ENCODE measurements around the gene MAP1LC3B2. TPM values are rescaled to one million over a fixed set of nuclear protein-coding genes. Genes with fewer than 3 reads are reported as not detected.

The MAP1LC3B2 gene
- total RNA-seq, 1 experiment from 2014 or later = 1.5 TPM

- DNase-seq = no peak
- H3K4me2 ChIP-seq (ENCODE audit: insufficient read depth, insufficient read length, low read length) = no peak overlapping the region
- H3K18ac ChIP-seq (ENCODE audit: insufficient read length, low read depth, low read length) = no peak overlapping the region
- H3K27me3 Mint-ChIP-seq (ENCODE audit: low read depth) = peaks cover 21% of the 10 kb centered on the region
- no peak overlapping the region for H3K14ac ChIP-seq (ENCODE audit: insufficient read depth, low read length)
- no peaks in the 10 kb centered on the region for H4K20me1 ChIP-seq (ENCODE audit: control insufficient read depth, insufficient read depth, insufficient read length)
- H3K27ac Mint-ChIP-seq = no peak overlapping the region
- no peak overlapping the region for H3K56ac ChIP-seq (ENCODE audit: insufficient read length, low read depth, low read length)
- no peak overlapping the region for H4K91ac ChIP-seq (ENCODE audit: insufficient read length, low read depth, low read length)
- no peak overlapping the region for H4K5ac ChIP-seq (ENCODE audit: insufficient read length, low read depth, low read length)
- H3K9ac ChIP-seq (ENCODE audit: extremely low read depth, insufficient read length, low read length) = no peak overlapping the region
- no peak overlapping the region for H4K8ac ChIP-seq (replicated peaks; ENCODE audit: insufficient read length, low read depth, low read length)
- no peak overlapping the region for H3K4ac ChIP-seq (ENCODE audit: low read depth, low read length)
- no peak overlapping the region for H3K4me3 Mint-ChIP-seq
- peaks cover 30 to 48% of the 10 kb centered on the region in 2 experiments for H3K4me1 Mint-ChIP-seq
- no peaks in the 10 kb centered on the region for H3K79me2 ChIP-seq (ENCODE audit: insufficient read depth, low read length)
- H2BK120ac ChIP-seq (ENCODE audit: low read depth, low read length, poor library complexity, severe bottlenecking) = no peak overlapping the region
- no peaks in the 10 kb centered on the region for H3K79me1 ChIP-seq (ENCODE audit: insufficient read depth, low read depth, low read length, poor library complexity, severe bottlenecking)
- no peak overlapping the region for H2BK15ac ChIP-seq (ENCODE audit: low read depth, low read length)
- no peaks in the 10 kb centered on the region for H3K27me3 ChIP-seq (ENCODE audit: insufficient read depth, low read length)
- H2AK5ac ChIP-seq (ENCODE audit: insufficient read length, low read length) = no peak overlapping the region
- no peak overlapping the region for H3K23ac ChIP-seq (ENCODE audit: insufficient read length, low read depth, low read length)
- peaks cover 6% of the 10 kb centered on the region; the same call in 1 of the 2 replicates for H3K4me1 ChIP-seq (ENCODE audit: insufficient read depth, low read length)
- H2AFZ ChIP-seq (ENCODE audit: low read length) = no peak overlapping the region
- no peaks in the 10 kb centered on the region for H3K9me3 Mint-ChIP-seq
- TF ChIP-seq, protein P1, sequence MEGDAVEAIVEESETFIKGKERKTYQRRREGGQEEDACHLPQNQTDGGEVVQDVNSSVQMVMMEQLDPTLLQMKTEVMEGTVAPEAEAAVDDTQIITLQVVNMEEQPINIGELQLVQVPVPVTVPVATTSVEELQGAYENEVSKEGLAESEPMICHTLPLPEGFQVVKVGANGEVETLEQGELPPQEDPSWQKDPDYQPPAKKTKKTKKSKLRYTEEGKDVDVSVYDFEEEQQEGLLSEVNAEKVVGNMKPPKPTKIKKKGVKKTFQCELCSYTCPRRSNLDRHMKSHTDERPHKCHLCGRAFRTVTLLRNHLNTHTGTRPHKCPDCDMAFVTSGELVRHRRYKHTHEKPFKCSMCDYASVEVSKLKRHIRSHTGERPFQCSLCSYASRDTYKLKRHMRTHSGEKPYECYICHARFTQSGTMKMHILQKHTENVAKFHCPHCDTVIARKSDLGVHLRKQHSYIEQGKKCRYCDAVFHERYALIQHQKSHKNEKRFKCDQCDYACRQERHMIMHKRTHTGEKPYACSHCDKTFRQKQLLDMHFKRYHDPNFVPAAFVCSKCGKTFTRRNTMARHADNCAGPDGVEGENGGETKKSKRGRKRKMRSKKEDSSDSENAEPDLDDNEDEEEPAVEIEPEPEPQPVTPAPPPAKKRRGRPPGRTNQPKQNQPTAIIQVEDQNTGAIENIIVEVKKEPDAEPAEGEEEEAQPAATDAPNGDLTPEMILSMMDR (conservative IDR thresholded peaks at IDR 0.05) = no peak
- no peak overlapping the region for H2BK5ac ChIP-seq (ENCODE audit: insufficient read length, low read length)
- H2BK12ac ChIP-seq (ENCODE audit: insufficient read length, low read depth, low read length) = no peak overlapping the region
- WGBS (ENCODE audit: extremely low coverage, insufficient read length, low lambda C conversion rate) = no CpG with 5 or more reads among the region's 2 CpGs
- no peak overlapping the region for H3K27ac ChIP-seq (ENCODE audit: insufficient read length, low read depth, low read length)
- H3T11ph ChIP-seq (ENCODE audit: low read length) = no peak overlapping the region
- H3K36me3 Mint-ChIP-seq (ENCODE audit: insufficient read depth in 1 of 3, low read depth in 3 of 3) = no peaks in the 10 kb centered on the region; a peak in 1 of 7 replicates
- H3K23me2 ChIP-seq (ENCODE audit: insufficient read length, low read depth, low read length, poor library complexity, severe bottlenecking) = peaks cover 12% of the 10 kb centered on the region
- H3K9me3 ChIP-seq (ENCODE audit: control insufficient read depth, low read depth, low read length) = no peaks in the 10 kb centered on the region
- H2BK20ac ChIP-seq (ENCODE audit: low read depth, low read length, poor library complexity, severe bottlenecking) = no peak overlapping the region
These were observed 29.5 kb upstream of the MAP1LC3B2 start for GRCh38 chr12:116529686-116530085.
